Effector memory CD8-positive, alpha-beta T cell (primary cell): Measurements from ENCODE around the gene DCLK2.
A peak's percentile ranks its signal among the peaks of the same experiment; 100 is the strongest.

Experiments used
- ATAC-seq: fragments of 150-1000 bp; cut with Tn5 transposase; replicated peaks from 2 replicates; pipeline ENCODE4 v1.10.0; 2021; ENCODE audit warnings: mild to moderate bottlenecking, moderate library complexity
- DNase-seq, 3 experiments: peaks; one replicate each; pipeline ENCODE4 v3.0.0; 2021
- H3K27ac Mint-ChIP-seq, 2 donors: one replicate each; pipeline ENCODE4 v1.8.0; 2022; ENCODE audit warnings: mild to moderate bottlenecking in 2 of 2, mixed read lengths in 2 of 2, moderate library complexity in 2 of 2
- H3K27me3 Mint-ChIP-seq, 2 donors: one replicate each; pipeline ENCODE4 v1.8.0; 2022; ENCODE audit warnings: mixed read lengths in 2 of 2
- H3K36me3 Mint-ChIP-seq: one replicate; pipeline ENCODE4 v1.8.0; 2022; ENCODE audit warnings: mild to moderate bottlenecking, moderate library complexity, mixed read lengths; ENCODE audit not compliant: insufficient read depth
- H3K4me1 Mint-ChIP-seq, 2 donors: one replicate each; pipeline ENCODE4 v1.8.0; 2022; ENCODE audit warnings: low read depth in 2 of 2, mixed read lengths in 2 of 2
- H3K4me3 Mint-ChIP-seq, 2 donors: one replicate each; pipeline ENCODE4 v1.8.0; 2022; ENCODE audit warnings: mild to moderate bottlenecking in 2 of 2, mixed read lengths in 2 of 2, moderate library complexity in 2 of 2
- H3K9me3 Mint-ChIP-seq, 2 donors: one replicate each; pipeline ENCODE4 v1.8.0; 2022; ENCODE audit warnings: mixed read lengths in 2 of 2
- total RNA-seq, 9 experiments: gene quantifications; one replicate each; lab custom pipeline; 2026; lab: John Stamatoyannopoulos, UW

The DCLK2 gene
- total RNA-seq, result 0 to 0.42 (median 0) reads per million in 9 experiments

DNA sequence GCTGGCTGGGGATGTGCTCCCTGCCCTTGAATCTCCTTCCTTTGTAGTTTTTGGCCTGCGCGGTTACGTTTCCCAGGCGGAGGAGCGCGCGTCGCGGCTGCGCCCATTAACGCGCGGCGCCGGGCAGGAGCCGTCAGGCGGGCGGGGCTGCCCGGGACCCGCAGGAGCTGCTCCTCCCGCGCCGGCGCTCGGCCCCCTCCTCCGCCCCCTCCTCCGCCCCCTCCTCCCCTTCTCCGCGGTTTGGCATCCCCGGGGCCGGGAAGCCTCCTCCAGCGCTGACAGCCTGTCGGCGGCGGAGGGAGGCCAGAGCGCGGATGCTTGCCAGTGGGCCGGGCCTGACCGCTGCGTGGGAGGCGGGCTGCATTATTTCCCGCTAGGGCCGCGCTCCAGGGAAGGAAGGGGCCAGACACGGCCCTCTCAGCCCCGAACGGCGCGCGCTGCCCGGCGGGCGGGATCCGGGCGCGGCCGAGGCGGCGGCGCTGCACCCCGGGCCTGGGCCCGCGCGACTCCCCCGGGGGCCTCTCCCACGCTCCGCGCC is at the start of gene DCLK2:
Gene DCLK2 (plus strand): TSS at position 405 of the 538 bp plus-strand sequence. CDS start 583 bp downstream, outside the sequence.
- peaks cover 0 to 3% of the 10 kb centered on the region in 2 donors for H3K4me1 Mint-ChIP-seq
- H3K27ac Mint-ChIP-seq, result no peak within 1 kb of the TSS
- peak within 1 kb of the TSS; percentile 67 to 69 for H3K4me3 Mint-ChIP-seq
- H3K36me3 Mint-ChIP-seq, result peaks cover 5% of the 10 kb centered on the region
- DNase-seq, result no peak
- H3K9me3 Mint-ChIP-seq, result peaks cover 0 to 3% of the 10 kb centered on the region in 2 donors
- peaks cover 35 to 48% of the 10 kb centered on the region in 2 donors for H3K27me3 Mint-ChIP-seq
- no peak for ATAC-seq

GRCh38 chr4:150032541-150032940 is 45.7 kb upstream of the DCLK2 start:
- no peak for ATAC-seq
- peaks cover 13 to 15% of the 10 kb centered on the region in 2 donors for H3K27me3 Mint-ChIP-seq
- H3K4me1 Mint-ChIP-seq, result no peaks in the 10 kb centered on the region

GRCh38 chr4:150033081-150033480 is 45.2 kb upstream of the DCLK2 start:
- no peak for ATAC-seq
- no peaks in the 10 kb centered on the region for H3K4me1 Mint-ChIP-seq
- no peak for DNase-seq
- no peaks in the 10 kb centered on the region for H3K36me3 Mint-ChIP-seq
- H3K9me3 Mint-ChIP-seq, result no peaks in the 10 kb centered on the region
- no peak overlapping the region for H3K4me3 Mint-ChIP-seq
- H3K27ac Mint-ChIP-seq, result no peak overlapping the region
- peaks cover 13 to 15% of the 10 kb centered on the region in 2 donors for H3K27me3 Mint-ChIP-seq

More at GRCh38 chr4:150032541-150032940, 45.7 kb upstream of the DCLK2 start:
- Mint-ChIP-seq H3K4me3 (no peak overlapping the region), H3K9me3 (peaks cover 0 to 2% of the 10 kb centered on the region in 2 donors), H3K27ac (no peak overlapping the region), H3K36me3 (no peaks in the 10 kb centered on the region)
- DNase-seq, result no peak

GRCh38 chr4:150033901-150034300 is 44.3 kb upstream of the DCLK2 start:
- Mint-ChIP-seq H3K36me3 (no peaks in the 10 kb centered on the region), H3K9me3 (no peaks in the 10 kb centered on the region), H3K4me3 (no peak overlapping the region), H3K4me1 (no peaks in the 10 kb centered on the region), H3K27ac (no peak overlapping the region), H3K27me3 (peaks cover 13 to 15% of the 10 kb centered on the region in 2 donors)
- ATAC-seq (no peak), DNase-seq (no peak)

GRCh38 chr4:150037251-150037856 is 40.9 kb upstream of the DCLK2 start:
- Mint-ChIP-seq H3K4me3 (no peak overlapping the region), H3K4me1 (no peaks in the 10 kb centered on the region), H3K36me3 (no peaks in the 10 kb centered on the region), H3K27me3 (peaks cover 19 to 21% of the 10 kb centered on the region in 2 donors), H3K27ac (no peak overlapping the region), H3K9me3 (no peaks in the 10 kb centered on the region)
- ATAC-seq (no peak), DNase-seq (no peak)

- Mint-ChIP-seq H3K4me1 (no peaks in the 10 kb centered on the region), H3K9me3 (no peaks in the 10 kb centered on the region), H3K36me3 (no peaks in the 10 kb centered on the region), H3K27ac (no peak overlapping the region), H3K4me3 (no peak overlapping the region), H3K27me3 (peaks cover 8 to 14% of the 10 kb centered on the region in 2 donors)
- DNase-seq, result no peak
- peak; percentile 17 for ATAC-seq
Measured at GRCh38 chr4:150038335-150039076, 39.7 kb upstream of the DCLK2 start.

DNA sequence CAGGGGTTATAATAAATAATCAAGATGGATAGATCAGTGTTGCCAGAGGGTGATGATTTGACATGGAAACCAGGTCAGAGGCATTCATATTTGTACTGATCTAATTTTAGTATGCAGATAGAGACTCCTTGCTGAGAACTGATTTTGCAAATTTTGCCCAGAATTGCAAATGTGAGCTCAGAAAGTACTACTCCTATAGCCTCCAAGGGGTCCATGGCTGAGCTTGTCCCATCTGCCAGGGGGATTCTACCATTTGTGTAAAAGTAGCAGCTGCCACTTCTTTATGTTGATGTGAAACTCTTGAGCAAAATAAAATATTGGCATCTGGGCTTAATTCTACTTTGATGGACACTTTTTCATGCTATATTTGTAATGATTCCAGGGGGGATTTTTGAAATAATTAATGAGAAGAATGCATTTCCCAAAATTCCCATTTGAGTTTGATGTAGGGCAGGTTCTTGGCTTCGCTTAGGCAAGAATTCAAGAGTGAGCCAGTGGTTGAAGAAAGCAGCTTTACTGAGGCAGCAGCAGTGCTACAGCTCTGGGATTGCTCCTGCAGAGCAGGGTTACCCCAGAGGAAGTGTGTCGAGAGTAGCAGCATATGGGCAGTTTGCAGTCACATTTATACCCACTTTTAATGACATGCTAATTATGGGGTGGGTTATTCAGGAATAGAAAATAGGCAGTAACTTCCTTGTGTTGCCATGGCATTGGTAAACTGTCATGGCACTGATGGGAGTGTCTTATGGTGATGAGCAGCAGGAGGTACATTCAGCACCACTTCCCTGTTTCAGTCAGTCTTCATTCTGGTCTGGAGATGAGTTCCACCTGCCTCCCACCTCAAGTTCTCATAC is 38.7 kb upstream of the DCLK2 start:
- Mint-ChIP-seq H3K36me3 (no peaks in the 10 kb centered on the region), H3K9me3 (no peaks in the 10 kb centered on the region), H3K27me3 (peaks cover 6 to 14% of the 10 kb centered on the region in 2 donors), H3K27ac (no peak overlapping the region), H3K4me1 (no peaks in the 10 kb centered on the region), H3K4me3 (no peak overlapping the region)
- ATAC-seq, result no peak
- no peak for DNase-seq

- H3K27ac Mint-ChIP-seq, result no peak overlapping the region
- no peaks in the 10 kb centered on the region for H3K36me3 Mint-ChIP-seq
- no peaks in the 10 kb centered on the region for H3K9me3 Mint-ChIP-seq
- ATAC-seq (no peak), DNase-seq (no peak)
- H3K4me3 Mint-ChIP-seq, result no peak overlapping the region
- no peaks in the 10 kb centered on the region for H3K4me1 Mint-ChIP-seq
- H3K27me3 Mint-ChIP-seq, result peaks cover 6 to 9% of the 10 kb centered on the region in 2 donors
Measured at GRCh38 chr4:150044517-150044916, 33.7 kb upstream of the DCLK2 start.

DNA sequence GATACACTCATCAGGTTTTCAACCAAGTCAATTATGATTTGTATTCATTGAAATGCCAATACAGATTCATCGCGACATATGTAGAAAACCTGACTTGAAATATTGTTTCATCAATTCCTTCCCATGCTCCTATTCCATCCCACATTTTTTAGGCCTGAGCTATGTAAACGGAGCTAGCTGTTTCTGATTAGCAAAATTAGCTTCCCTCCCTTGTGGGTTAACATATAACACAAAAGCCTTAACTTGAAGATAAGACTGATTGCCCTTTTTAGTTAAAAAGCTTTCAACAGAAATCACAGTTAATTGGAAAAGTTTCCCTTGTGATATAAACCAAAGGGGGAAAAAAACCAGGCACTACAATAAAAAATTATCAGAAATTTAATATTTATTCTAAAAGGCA is 32.8 kb upstream of the DCLK2 start:
- no peaks in the 10 kb centered on the region for H3K36me3 Mint-ChIP-seq
- H3K27ac Mint-ChIP-seq, result no peak overlapping the region
- no peak for ATAC-seq
- H3K9me3 Mint-ChIP-seq, result no peaks in the 10 kb centered on the region
- H3K4me3 Mint-ChIP-seq, result no peak overlapping the region
- H3K27me3 Mint-ChIP-seq, result peaks cover 6 to 9% of the 10 kb centered on the region in 2 donors
- H3K4me1 Mint-ChIP-seq, result no peaks in the 10 kb centered on the region
- DNase-seq, result no peak

DNA sequence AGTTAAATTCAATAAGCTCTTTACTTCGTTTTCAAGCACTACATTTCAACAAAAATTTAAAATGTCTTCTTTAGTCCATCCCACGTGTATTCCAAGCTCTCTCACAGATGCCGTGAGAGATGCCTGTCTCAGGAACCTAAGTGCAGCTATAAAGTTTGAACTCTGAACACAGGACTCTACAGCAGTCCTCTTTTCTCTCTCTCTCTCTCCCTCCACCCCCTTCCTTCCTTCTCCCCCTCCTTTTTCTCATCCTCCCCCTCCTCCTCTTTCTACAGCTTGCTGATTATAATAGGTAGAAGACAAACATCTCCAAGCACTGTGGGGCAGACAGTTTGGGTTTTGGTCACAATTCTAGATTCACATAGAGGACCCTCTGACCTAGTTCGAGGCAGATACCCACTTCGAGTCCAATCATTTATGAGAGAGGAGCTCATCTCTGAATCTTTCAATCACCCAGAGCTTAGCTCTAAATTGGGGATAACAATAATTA is 31.5 kb upstream of the DCLK2 start:
- no peaks in the 10 kb centered on the region for H3K36me3 Mint-ChIP-seq
- ATAC-seq, result no peak
- no peak overlapping the region for H3K4me3 Mint-ChIP-seq
- peaks cover 4 to 6% of the 10 kb centered on the region in 2 donors for H3K27me3 Mint-ChIP-seq
- no peaks in the 10 kb centered on the region for H3K9me3 Mint-ChIP-seq
- no peak for DNase-seq
- no peaks in the 10 kb centered on the region for H3K4me1 Mint-ChIP-seq
- peak overlapping the region in 1 of 2 donors; percentile 31 for H3K27ac Mint-ChIP-seq

DNA sequence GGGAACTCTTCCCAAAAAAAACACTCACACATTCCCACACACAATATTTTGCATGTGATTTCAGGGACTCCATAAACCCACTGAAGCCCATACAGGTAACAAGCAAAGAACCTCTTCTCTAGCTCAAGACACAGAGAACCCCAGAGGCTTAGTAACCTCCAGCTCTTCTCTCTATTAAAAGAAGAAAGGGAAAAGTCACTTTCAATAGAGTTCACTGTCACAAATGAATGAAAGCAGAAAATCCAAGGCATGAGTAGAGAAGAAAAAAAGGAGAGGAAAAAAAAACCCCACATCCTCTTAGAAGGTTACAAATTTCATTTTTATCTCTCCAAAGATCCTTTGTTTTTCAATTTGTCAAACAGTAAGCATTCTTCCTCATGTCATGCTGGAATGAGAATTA is 30.7 kb upstream of the DCLK2 start:
- Mint-ChIP-seq H3K4me3 (no peak overlapping the region), H3K36me3 (no peaks in the 10 kb centered on the region), H3K27ac (no peak overlapping the region), H3K9me3 (no peaks in the 10 kb centered on the region), H3K27me3 (no peaks in the 10 kb centered on the region), H3K4me1 (no peaks in the 10 kb centered on the region)
- DNase-seq (no peak), ATAC-seq (no peak)

GRCh38 chr4:150049682-150050081 is 28.6 kb upstream of the DCLK2 start:
- H3K4me3 Mint-ChIP-seq, result no peak overlapping the region
- ATAC-seq (no peak), DNase-seq (no peak)
- no peaks in the 10 kb centered on the region for H3K4me1 Mint-ChIP-seq
- no peaks in the 10 kb centered on the region for H3K36me3 Mint-ChIP-seq
- H3K9me3 Mint-ChIP-seq, result no peaks in the 10 kb centered on the region
- H3K27me3 Mint-ChIP-seq, result no peaks in the 10 kb centered on the region
- H3K27ac Mint-ChIP-seq, result no peak overlapping the region

DNA sequence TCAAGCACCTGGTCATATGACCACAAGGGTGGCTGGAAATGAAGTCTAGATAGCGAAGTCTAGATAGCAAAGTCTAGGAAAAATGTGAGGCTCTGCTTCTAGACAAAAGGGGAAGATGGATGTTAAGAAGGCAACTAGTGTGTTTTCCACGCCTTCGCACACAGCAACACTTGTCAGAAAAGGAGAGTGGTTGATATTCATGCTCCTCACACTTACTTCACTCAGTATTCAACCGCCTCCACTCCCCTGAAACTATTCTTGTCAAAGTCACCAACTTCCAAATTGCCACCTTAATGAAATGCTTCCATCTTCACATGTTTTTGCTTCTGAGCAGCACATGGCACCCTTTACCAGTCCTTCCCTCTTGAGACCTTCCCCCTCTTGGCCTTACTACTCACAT is 27.7 kb upstream of the DCLK2 start:
- H3K27ac Mint-ChIP-seq, result no peak overlapping the region
- no peaks in the 10 kb centered on the region for H3K27me3 Mint-ChIP-seq
- no peak overlapping the region for H3K4me3 Mint-ChIP-seq
- ATAC-seq (no peak), DNase-seq (no peak)
- H3K9me3 Mint-ChIP-seq, result no peaks in the 10 kb centered on the region
- H3K4me1 Mint-ChIP-seq, result no peaks in the 10 kb centered on the region
- H3K36me3 Mint-ChIP-seq, result no peaks in the 10 kb centered on the region
